DOHH2 (cell line): ENCODE data around the gene METAP1D.

ENCODE experiments used
- EZH2phosphoT487 ChIP-seq: fragments of 200-600 bp; sonication (generic); IDR thresholded peaks from 2 replicates; pipeline ENCODE4 v1.6.1; 2017; ENCODE audit warnings: borderline replicate concordance, mild to moderate bottlenecking, antibody characterized with exemption, low read length, moderate library complexity, mixed read lengths
- TF ChIP-seq, protein P1 (sequence below): fragments of 200-600 bp; sonication (generic); IDR thresholded peaks from one replicate; pipeline ENCODE4 v1.5.1; 2014; ENCODE audit warnings: antibody characterized with exemption, mild to moderate bottlenecking, low read depth, low read length; ENCODE audit not compliant: poor library complexity, severe bottlenecking

DNA sequence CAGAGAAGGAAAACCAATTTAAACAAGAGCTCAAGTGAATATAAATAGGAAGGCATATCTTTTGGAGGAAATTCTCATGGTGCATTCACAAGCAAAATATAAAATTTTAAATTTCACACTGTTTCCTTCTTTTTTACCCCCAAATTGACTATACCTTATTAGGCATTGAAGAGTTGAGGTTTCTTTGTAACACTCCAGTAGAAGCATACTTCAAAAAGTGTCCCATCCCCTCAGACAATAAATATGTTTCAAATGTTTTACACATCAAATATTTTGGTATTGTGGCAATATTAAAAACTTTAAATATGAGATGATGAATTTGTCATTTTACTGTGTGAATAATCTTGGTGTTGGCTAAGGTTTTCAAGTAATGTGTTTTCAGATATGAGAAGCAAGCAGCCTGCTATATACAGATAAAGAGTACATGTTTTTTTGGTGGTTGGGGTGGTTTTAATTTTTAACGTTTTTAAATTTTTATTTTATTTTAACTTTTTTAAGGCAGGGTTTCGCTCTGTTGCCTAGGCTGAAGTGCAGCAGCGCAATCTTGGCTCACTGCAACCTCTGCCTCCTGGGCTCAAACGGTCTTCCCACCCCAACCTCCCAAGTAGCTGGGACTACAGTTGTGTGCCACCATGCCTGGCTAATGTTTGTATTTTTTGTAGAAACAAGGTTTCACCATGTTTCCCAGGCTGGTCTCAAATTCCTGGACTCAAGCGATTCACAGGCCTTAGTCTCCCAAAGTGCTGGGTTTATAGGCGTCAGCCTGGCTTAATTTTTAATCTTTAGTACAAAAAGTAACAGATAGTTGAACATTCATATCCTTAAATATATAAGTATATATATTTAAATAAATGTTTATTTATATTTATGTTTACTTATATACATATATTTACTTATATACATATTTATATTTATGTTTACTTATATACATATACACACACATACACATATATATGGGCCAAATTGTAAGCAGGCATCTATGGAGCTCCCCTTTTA is 49.1 kb downstream of the METAP1D start:
- TF ChIP-seq, protein P1, sequence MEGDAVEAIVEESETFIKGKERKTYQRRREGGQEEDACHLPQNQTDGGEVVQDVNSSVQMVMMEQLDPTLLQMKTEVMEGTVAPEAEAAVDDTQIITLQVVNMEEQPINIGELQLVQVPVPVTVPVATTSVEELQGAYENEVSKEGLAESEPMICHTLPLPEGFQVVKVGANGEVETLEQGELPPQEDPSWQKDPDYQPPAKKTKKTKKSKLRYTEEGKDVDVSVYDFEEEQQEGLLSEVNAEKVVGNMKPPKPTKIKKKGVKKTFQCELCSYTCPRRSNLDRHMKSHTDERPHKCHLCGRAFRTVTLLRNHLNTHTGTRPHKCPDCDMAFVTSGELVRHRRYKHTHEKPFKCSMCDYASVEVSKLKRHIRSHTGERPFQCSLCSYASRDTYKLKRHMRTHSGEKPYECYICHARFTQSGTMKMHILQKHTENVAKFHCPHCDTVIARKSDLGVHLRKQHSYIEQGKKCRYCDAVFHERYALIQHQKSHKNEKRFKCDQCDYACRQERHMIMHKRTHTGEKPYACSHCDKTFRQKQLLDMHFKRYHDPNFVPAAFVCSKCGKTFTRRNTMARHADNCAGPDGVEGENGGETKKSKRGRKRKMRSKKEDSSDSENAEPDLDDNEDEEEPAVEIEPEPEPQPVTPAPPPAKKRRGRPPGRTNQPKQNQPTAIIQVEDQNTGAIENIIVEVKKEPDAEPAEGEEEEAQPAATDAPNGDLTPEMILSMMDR = no peak
- TF ChIP-seq EZH2phosphoT487 = no peak
